HTERT RPE-1 (cell line): ENCODE data around the gene SDHA.
"Not testable (repeated sequence)": the region's sequence is repeated elsewhere in the genome, so short reads cannot be mapped to it uniquely, and the experiment has no call there.

ENCODE experiments used
- in situ Hi-C: fragments of 300-500 bp; cut with MboI; formaldehyde crosslinking; loops from 4 replicates; pipeline ENCODE4 v1.14.3; 2020; ENCODE audit warnings: low sequenced_read_pairs

Gene SDHA

GRCh38 chr5:251975-252374 is 33.9 kb downstream of the SDHA start:
- in situ Hi-C loops = not testable (repeated sequence)

- in situ Hi-C loops = no loop called here
These were observed 34.4 kb downstream of the SDHA start for GRCh38 chr5:252546-252945.

- in situ Hi-C loops = not testable (repeated sequence)
These were observed 36.2 kb downstream of the SDHA start for GRCh38 chr5:254322-254721.

- in situ Hi-C loops = not testable (repeated sequence)
These were observed 37.0 kb downstream of the SDHA start for GRCh38 chr5:255116-255515.

GRCh38 chr5:256347-256746 is 38.2 kb downstream of the SDHA start:
- in situ Hi-C loops = not testable (repeated sequence)

GRCh38 chr5:257148-257547 is 39.0 kb downstream of the SDHA start:
- in situ Hi-C loops = no loop called here

GRCh38 chr5:263275-263974 is 45.3 kb downstream of the SDHA start:
- in situ Hi-C loops = not testable (repeated sequence)

- in situ Hi-C loops = no loop called here
These were observed 46.2 kb downstream of the SDHA start for GRCh38 chr5:264338-264737.

- in situ Hi-C loops = not testable (repeated sequence)
These were observed 48.3 kb downstream of the SDHA start for GRCh38 chr5:266311-267026.

GRCh38 chr5:267716-268115 is 49.6 kb downstream of the SDHA start:
- in situ Hi-C loops = no loop called here

- in situ Hi-C loops = no loop called here
These were observed 52.2 kb downstream of the SDHA start for GRCh38 chr5:270340-270739.

- in situ Hi-C loops = not testable (repeated sequence)
These were observed 53.7 kb downstream of the SDHA start for GRCh38 chr5:271828-272167.

- in situ Hi-C loops = not testable (repeated sequence)
These were observed 55.0 kb downstream of the SDHA start for GRCh38 chr5:273091-273490.

- in situ Hi-C loops = not testable (repeated sequence)
These were observed 55.4 kb downstream of the SDHA start for GRCh38 chr5:273491-273890.

- in situ Hi-C loops = not testable (repeated sequence)
These were observed 56.2 kb downstream of the SDHA start for GRCh38 chr5:274346-274745.

GRCh38 chr5:278646-279045 is 60.5 kb downstream of the SDHA start:
- in situ Hi-C loops = no loop called here

- in situ Hi-C loops = not testable (repeated sequence)
These were observed 61.0 kb downstream of the SDHA start for GRCh38 chr5:279051-279665.

- in situ Hi-C loops = no loop called here
These were observed 68.0 kb downstream of the SDHA start for GRCh38 chr5:285991-286557.

GRCh38 chr5:290200-290599 is 72.1 kb downstream of the SDHA start:
- in situ Hi-C loops = not testable (repeated sequence)

- in situ Hi-C loops = not testable (repeated sequence)
These were observed 73.2 kb downstream of the SDHA start for GRCh38 chr5:291345-291744.

- in situ Hi-C loops = not testable (repeated sequence)
These were observed 76.7 kb downstream of the SDHA start for GRCh38 chr5:294788-295187.

GRCh38 chr5:296207-296606 is 78.1 kb downstream of the SDHA start:
- in situ Hi-C loops = not testable (repeated sequence)
